Measurements from ENCODE around the gene ADGRB2. TPM values are rescaled to one million over a fixed set of nuclear protein-coding genes. Genes with fewer than 3 reads are reported as not detected.

The ADGRB2 gene
- total RNA-seq, 6 experiments from 2014 or later, result 0.06 TPM; not detected in 4

DNA sequence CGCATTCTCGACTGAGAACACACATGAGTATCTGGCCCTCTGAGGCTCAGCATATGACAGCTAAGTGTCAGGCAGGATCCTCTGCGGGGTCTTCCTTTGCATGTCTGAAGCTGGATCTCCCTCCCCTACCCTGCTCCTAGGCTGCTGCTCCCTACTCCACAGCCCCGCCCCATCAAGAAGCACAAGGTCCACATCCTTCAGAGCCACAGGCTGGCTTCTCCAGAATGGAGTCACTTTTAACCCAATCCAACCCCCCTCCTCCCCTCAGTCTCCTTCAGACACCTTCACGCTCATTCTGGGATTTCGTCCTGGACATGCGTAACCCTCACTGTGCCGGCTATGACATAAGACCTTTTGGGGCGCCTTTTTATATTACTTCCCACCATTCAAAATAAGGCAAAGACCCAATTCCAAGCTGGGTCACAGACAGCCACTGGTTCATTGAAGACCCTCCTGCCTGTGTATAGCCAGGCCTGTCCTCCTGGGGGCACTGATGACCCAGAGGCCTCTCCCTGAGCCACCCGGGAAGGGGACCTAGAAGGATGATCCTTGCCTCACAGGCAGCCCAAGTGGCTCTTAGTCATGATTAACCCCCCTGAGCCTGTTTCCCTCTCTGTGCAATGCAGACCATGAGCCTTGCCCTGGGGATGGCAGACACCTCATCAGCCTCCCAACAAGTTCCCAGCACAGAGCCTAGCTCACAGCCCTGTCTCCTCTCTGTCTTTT, 4.7 kb downstream of the ADGRB2 start:
- Histone ChIP-seq H3K9me3 (no peaks in the 10 kb centered on the region), H3K4me1 (peaks cover 0 to 15% (median 0%) of the 10 kb centered on the region in 4 donors), H3K36me3 (no peaks in the 10 kb centered on the region), H3K4me3 (no peak overlapping the region), H3K27ac (no peak overlapping the region), H3K27me3 (peaks cover 4 to 13% of the 10 kb centered on the region in 2 donors)
- ATAC-seq (no peak), DNase-seq (no peak)
- WGBS (ENCODE audit: insufficient coverage, low coverage, low lambda C conversion rate, missing lambda C conversion rate), result 86% methylated on average over 7 of the region's 10 CpGs
- TF ChIP-seq, protein P1, sequence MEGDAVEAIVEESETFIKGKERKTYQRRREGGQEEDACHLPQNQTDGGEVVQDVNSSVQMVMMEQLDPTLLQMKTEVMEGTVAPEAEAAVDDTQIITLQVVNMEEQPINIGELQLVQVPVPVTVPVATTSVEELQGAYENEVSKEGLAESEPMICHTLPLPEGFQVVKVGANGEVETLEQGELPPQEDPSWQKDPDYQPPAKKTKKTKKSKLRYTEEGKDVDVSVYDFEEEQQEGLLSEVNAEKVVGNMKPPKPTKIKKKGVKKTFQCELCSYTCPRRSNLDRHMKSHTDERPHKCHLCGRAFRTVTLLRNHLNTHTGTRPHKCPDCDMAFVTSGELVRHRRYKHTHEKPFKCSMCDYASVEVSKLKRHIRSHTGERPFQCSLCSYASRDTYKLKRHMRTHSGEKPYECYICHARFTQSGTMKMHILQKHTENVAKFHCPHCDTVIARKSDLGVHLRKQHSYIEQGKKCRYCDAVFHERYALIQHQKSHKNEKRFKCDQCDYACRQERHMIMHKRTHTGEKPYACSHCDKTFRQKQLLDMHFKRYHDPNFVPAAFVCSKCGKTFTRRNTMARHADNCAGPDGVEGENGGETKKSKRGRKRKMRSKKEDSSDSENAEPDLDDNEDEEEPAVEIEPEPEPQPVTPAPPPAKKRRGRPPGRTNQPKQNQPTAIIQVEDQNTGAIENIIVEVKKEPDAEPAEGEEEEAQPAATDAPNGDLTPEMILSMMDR (IDR thresholded peaks at IDR 0.05), result no peak
- no peak for TF ChIP-seq POLR2A (IDR thresholded peaks at IDR 0.05)
- intact Hi-C loops (cut with DNase I), result no loop called here

DNA sequence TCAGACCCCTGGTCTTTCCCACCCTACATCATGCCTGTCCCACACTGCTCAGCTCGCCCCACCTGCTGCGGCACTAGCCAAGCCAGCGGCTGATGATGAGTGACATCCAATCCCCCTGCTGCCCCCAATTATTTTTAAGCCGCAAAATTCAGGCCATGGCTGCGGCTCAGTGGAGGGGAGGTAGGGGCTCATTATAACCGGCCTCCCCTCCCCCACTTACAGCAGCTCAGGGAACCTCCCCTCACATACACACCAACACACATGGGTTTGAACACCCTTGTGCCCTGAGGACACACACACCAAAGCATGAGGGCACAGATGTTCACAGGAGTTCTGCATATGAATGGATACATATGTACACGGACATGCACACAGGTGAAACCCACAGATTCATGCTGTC, 5.3 kb downstream of the ADGRB2 start:
- DNase-seq, result no peak
- no peaks in the 10 kb centered on the region for H3K9me3 ChIP-seq
- 92% methylated on average over 5 of the region's 7 CpGs for WGBS (ENCODE audit: insufficient coverage, low coverage, low lambda C conversion rate, missing lambda C conversion rate)
- ATAC-seq, result no peak
- intact Hi-C loops (cut with DNase I), result no loop called here
- H3K27me3 ChIP-seq, result peaks cover 4 to 12% of the 10 kb centered on the region in 2 donors
- H3K4me1 ChIP-seq, result peaks cover 0 to 19% (median 3%) of the 10 kb centered on the region in 4 donors
- TF ChIP-seq POLR2A (IDR thresholded peaks at IDR 0.05), result no peak
- TF ChIP-seq, protein P1 (IDR thresholded peaks at IDR 0.05), result no peak
- no peak overlapping the region for H3K4me3 ChIP-seq
- no peaks in the 10 kb centered on the region for H3K36me3 ChIP-seq
- no peak overlapping the region for H3K27ac ChIP-seq

DNA sequence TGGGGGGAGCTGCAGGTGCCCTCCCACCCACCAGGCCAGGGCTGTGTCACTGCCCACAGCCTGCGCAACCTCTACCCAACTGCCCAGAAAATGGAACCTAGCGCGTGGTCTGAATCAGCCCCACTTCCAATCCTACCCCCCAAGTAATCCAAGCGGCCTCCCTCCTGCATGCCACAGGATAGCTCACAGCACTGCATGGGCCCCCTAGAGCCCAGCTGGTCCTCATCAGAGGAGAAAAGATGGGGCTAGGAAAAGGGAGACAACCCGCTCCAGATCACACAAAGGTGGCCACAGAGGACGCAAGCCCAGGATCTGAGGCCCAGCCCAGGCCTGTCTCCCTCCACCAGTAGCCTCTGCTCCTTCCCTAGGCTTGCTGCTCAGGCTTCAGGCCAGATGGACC, 6.2 kb downstream of the ADGRB2 start:
- no peak overlapping the region for H3K4me3 ChIP-seq
- H3K27ac ChIP-seq, result no peak overlapping the region
- H3K36me3 ChIP-seq, result no peaks in the 10 kb centered on the region
- DNase-seq (no peak), ATAC-seq (no peak)
- H3K27me3 ChIP-seq, result peaks cover 4 to 12% of the 10 kb centered on the region in 2 donors
- TF ChIP-seq, protein P1 (IDR thresholded peaks at IDR 0.05), result no peak
- no peak for TF ChIP-seq POLR2A (IDR thresholded peaks at IDR 0.05)
- H3K9me3 ChIP-seq, result no peaks in the 10 kb centered on the region
- whole genome bisulfite sequencing (ENCODE audit: insufficient coverage, low coverage, low lambda C conversion rate, missing lambda C conversion rate), result no CpG with 5 or more reads among the region's 6 CpGs
- intact Hi-C loops (cut with DNase I), result no loop called here
- H3K4me1 ChIP-seq, result peaks cover 0 to 24% (median 6%) of the 10 kb centered on the region in 4 donors

DNA sequence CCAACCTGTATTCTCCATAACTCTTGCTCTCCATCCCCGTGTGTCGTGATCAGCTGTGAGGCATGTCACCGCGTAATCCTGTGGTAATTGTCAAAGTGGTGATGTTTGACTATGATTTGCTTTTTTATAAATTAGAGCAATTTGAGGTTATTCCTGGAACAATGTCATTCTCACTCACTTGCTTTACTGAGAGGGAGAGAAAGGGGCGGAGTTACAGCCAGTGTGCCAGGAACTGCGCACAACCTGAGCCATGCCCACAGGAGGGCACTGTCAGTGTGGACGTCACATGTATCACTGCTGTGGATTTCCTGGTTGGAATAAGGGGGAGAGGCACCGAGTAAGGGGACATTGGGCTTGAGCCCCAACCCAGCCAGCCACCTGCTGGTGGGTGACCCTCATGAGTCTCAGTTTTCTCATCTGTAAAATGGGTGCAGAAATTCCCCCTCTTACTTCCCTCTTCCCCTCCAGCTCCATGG, 6.9 kb downstream of the ADGRB2 start:
- H3K4me1 ChIP-seq, result peaks cover 0 to 21% (median 6%) of the 10 kb centered on the region in 4 donors
- no peak for DNase-seq

More for the DNA sequence above, 6.9 kb downstream of the ADGRB2 start:
- intact Hi-C loops (cut with DNase I), result no loop called here
- no peaks in the 10 kb centered on the region for H3K36me3 ChIP-seq
- H3K9me3 ChIP-seq, result no peaks in the 10 kb centered on the region
- peaks cover 1 to 9% of the 10 kb centered on the region in 2 donors for H3K27me3 ChIP-seq
- 88% methylated on average over 5 of the region's 8 CpGs for WGBS (ENCODE audit: insufficient coverage, low coverage, low lambda C conversion rate, missing lambda C conversion rate)
- TF ChIP-seq, protein P1 (IDR thresholded peaks at IDR 0.05), result no peak
- TF ChIP-seq POLR2A (IDR thresholded peaks at IDR 0.05), result no peak
- no peak for ATAC-seq
- no peak overlapping the region for H3K27ac ChIP-seq
- H3K4me3 ChIP-seq, result no peak overlapping the region
